PC-3 (cell line): ENCODE data around the gene L3HYPDH. TPM values are rescaled to one million over a fixed set of nuclear protein-coding genes. Genes with fewer than 3 reads are reported as not detected.

Experiments used
- ATAC-seq: fragments of 200-7000 bp; cut with Tn5 transposase; 2 replicates; pipeline ENCODE4 v1.9.1; 2020; ENCODE audit warnings: mild to moderate bottlenecking, moderate library complexity
- BruUV-seq: library from RNA; stranded (reverse); fragments of 400-500 nt; replicated peaks from 2 replicates; lab custom pipeline; 2021; lab: Mats Ljungman, UMichigan
- CTCF ChIA-PET: fragments of 300-600 bp; sonication (Branson Sonifier 250); formaldehyde crosslinking; loops from one replicate; lab custom pipeline; 2022; ENCODE audit warnings: antibody characterized with exemption; lab: Charles Lee
- POLR2A ChIA-PET: fragments of 300-600 bp; sonication (Branson Sonifier 250); formaldehyde crosslinking; loops from one replicate; lab custom pipeline; 2022; ENCODE audit warnings: antibody characterized with exemption; ENCODE audit not compliant: unreplicated experiment; lab: Charles Lee
- DNase-seq: peaks from one replicate; pipeline ENCODE4 v3.0.0-alpha.2; 2015
- H2AFZ ChIP-seq: fragments of 300-600 bp; sonication (generic); 2 replicates; pipeline ENCODE4 v1.6.0; 2016; ENCODE audit warnings: antibody characterized with exemption, low read length
- H3F3A ChIP-seq: fragments of 300-600 bp; sonication (generic); one replicate; pipeline ENCODE4 v1.6.0; 2017; ENCODE audit warnings: antibody characterized with exemption, low read length, control low read depth, mild to moderate bottlenecking; ENCODE audit not compliant: unreplicated experiment
- H3K27ac ChIP-seq: fragments of 300-600 bp; sonication (generic); 2 replicates; pipeline ENCODE4 v1.5.1; 2016; ENCODE audit warnings: mild to moderate bottlenecking, low read length
- H3K27me3 ChIP-seq: fragments of 300-600 bp; sonication (generic); 2 replicates; pipeline ENCODE4 v1.6.1; 2016; ENCODE audit warnings: low read length, mixed read lengths
- H3K36me3 ChIP-seq: fragments of 300-600 bp; sonication (generic); 2 replicates; pipeline ENCODE4 v1.6.1; 2016; ENCODE audit warnings: low read depth, mixed run types, low read length, mixed read lengths
- H3K4me1 ChIP-seq: fragments of 300-600 bp; sonication (generic); 2 replicates; pipeline ENCODE4 v1.5.1; 2016; ENCODE audit warnings: low read length; ENCODE audit not compliant: insufficient read depth
- H3K4me2 ChIP-seq: fragments of 300-600 bp; sonication (generic); 2 replicates; pipeline ENCODE4 v1.6.0; 2016; ENCODE audit warnings: low read length
- H3K4me3 ChIP-seq: fragments of 300-600 bp; sonication (generic); 2 replicates; pipeline ENCODE4 v1.5.1; 2016; ENCODE audit warnings: mild to moderate bottlenecking, low read length, mixed read lengths
- H3K79me2 ChIP-seq: fragments of 300-600 bp; sonication (generic); 2 replicates; pipeline ENCODE4 v1.6.1; 2017; ENCODE audit warnings: low read length, mixed read lengths
- H3K9ac ChIP-seq: fragments of 300-600 bp; sonication (generic); 2 replicates; pipeline ENCODE4 v1.6.0; 2016; ENCODE audit warnings: mild to moderate bottlenecking, low read length
- H3K9me2 ChIP-seq: fragments of 300-600 bp; sonication (generic); replicated peaks from 2 replicates; pipeline ENCODE4 v1.6.1; 2016; ENCODE audit warnings: mixed run types, low read length, mixed read lengths
- H3K9me3 ChIP-seq: fragments of 300-600 bp; sonication (generic); 2 replicates; pipeline ENCODE4 v1.6.1; 2016; ENCODE audit warnings: low read length, mixed read lengths
- H4K20me1 ChIP-seq: fragments of 300-600 bp; sonication (generic); 2 replicates; pipeline ENCODE4 v1.6.1; 2016; ENCODE audit warnings: low read length, mixed read lengths
- EZH2 ChIP-seq: fragments of 300-600 bp; sonication (generic); IDR thresholded peaks from one replicate; pipeline ENCODE4 v1.6.1; 2017; ENCODE audit warnings: antibody characterized with exemption, mild to moderate bottlenecking, low read length; ENCODE audit not compliant: unreplicated experiment
- EZH2phosphoT487 ChIP-seq: fragments of 300-600 bp; sonication (generic); IDR thresholded peaks from 2 replicates; pipeline ENCODE4 v1.6.1; 2018; ENCODE audit warnings: mild to moderate bottlenecking, antibody characterized with exemption, low read length, borderline replicate concordance
- intact Hi-C: fragments of 100-400 bp; cut with micrococcal nuclease; formaldehyde crosslinking; loops from 2 replicates; pipeline ENCODE4 v1.9.0; 2023
- total RNA-seq: library from RNA; depleted of rRNA; stranded (reverse); fragments of >200 nt; gene quantifications from 2 replicates; pipeline ENCODE4 v1.2.3, GENCODE V29; 2014
- TF ChIP-seq, protein P1 (sequence below): fragments of 300-600 bp; sonication (generic); conservative IDR thresholded peaks from 2 replicates; pipeline ENCODE4 v1.5.1; 2017; ENCODE audit warnings: antibody characterized with exemption, low read depth, mild to moderate bottlenecking, low read length

The L3HYPDH gene
- total RNA-seq, 1 experiment from 2014 or later, result 117 TPM

DNA sequence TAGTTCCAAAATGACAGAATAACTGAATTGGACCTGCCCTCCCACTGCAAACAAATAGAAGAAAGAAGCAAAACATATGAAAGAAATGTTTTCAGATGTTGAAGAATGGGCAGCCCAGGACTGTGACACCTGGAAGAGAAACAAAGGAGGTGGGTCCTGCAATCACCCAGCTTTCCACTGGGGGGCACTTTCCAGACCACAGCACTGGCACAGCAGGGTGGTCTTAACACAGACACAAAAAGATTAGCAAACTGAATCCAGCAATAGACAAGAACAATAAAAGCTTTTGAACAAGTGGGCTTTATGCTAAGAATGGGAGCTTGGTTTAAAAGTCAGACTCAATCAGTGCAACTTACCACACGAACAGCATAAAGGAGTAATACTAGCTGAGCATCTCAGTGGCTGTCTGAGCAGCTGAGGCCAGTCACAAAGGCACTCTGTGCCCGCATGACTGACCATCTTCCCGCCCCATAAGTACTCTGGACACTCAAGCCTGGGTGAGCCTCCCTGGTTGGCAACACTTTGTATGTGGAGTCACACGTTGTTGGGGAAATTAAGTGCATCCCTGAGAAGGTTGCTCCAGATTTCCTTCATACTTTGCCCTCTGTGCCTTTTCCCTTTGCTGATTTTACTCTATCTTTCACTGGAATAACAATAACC lies 27.8 kb upstream of the L3HYPDH start:
- no peak overlapping the region for H2AFZ ChIP-seq
- no peak overlapping the region for H3K4me3 ChIP-seq
- TF ChIP-seq EZH2phosphoT487, result no peak
- TF ChIP-seq, protein P1, sequence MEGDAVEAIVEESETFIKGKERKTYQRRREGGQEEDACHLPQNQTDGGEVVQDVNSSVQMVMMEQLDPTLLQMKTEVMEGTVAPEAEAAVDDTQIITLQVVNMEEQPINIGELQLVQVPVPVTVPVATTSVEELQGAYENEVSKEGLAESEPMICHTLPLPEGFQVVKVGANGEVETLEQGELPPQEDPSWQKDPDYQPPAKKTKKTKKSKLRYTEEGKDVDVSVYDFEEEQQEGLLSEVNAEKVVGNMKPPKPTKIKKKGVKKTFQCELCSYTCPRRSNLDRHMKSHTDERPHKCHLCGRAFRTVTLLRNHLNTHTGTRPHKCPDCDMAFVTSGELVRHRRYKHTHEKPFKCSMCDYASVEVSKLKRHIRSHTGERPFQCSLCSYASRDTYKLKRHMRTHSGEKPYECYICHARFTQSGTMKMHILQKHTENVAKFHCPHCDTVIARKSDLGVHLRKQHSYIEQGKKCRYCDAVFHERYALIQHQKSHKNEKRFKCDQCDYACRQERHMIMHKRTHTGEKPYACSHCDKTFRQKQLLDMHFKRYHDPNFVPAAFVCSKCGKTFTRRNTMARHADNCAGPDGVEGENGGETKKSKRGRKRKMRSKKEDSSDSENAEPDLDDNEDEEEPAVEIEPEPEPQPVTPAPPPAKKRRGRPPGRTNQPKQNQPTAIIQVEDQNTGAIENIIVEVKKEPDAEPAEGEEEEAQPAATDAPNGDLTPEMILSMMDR, result peak; percentile 97
- TF ChIP-seq EZH2, result no peak
- intact Hi-C loops, result no loop called here
- peak; percentile 50 for DNase-seq
- no peaks in the 10 kb centered on the region for H3K36me3 ChIP-seq
- H3K79me2 ChIP-seq, result no peaks in the 10 kb centered on the region
- POLR2A ChIA-PET, result no interaction called here
- peaks cover 7% of the 10 kb centered on the region for H3K4me1 ChIP-seq
- H3K27ac ChIP-seq, result no peak overlapping the region
- no peaks in the 10 kb centered on the region for H3F3A ChIP-seq
- H3K9ac ChIP-seq, result no peak overlapping the region
- BruUV-seq, result no TSS peak
- no peaks in the 10 kb centered on the region for H3K9me3 ChIP-seq
- no peak overlapping the region for H3K4me2 ChIP-seq
- H4K20me1 ChIP-seq, result no peaks in the 10 kb centered on the region
- CTCF ChIA-PET, result interaction anchor here (0.6 kb wide), 4 partner anchors 12 to 672 kb away, joined by 3 read pairs; no protein-coding TSS in a partner anchor
- ATAC-seq, result peak; percentile 40
- no peaks in the 10 kb centered on the region for H3K9me2 ChIP-seq
- H3K27me3 ChIP-seq, result peaks cover 5% of the 10 kb centered on the region; the same call in 1 of the 2 replicates

DNA sequence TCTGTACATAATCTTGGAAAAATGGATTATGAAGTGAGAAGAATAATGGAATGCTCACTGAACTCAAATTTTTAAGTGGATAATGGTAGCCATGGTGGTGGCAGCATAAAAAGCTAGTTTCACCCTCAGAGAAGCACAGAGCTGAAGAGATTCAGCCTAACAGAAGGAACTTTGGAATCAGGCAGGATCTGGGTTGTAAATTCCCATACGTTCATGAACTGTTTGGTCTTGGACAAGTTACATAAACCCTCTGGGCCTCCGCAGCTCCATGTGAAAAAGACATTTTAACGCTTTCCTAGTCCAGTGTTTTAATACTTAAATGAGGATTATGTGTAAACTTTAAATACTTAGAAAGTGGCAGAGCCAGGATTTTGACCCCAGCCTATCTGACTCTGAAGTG lies 26.8 kb upstream of the L3HYPDH start:
- no peak for DNase-seq
- Histone ChIP-seq H4K20me1 (no peaks in the 10 kb centered on the region), H3K9ac (no peak overlapping the region), H3K4me1 (peaks cover 7% of the 10 kb centered on the region), H3K27ac (no peak overlapping the region), H3K36me3 (no peaks in the 10 kb centered on the region), H3K9me2 (no peaks in the 10 kb centered on the region), H3K4me2 (no peak overlapping the region), H3K4me3 (no peak overlapping the region), H3K27me3 (peaks cover 5% of the 10 kb centered on the region; the same call in 1 of the 2 replicates), H2AFZ (no peak overlapping the region), H3F3A (no peaks in the 10 kb centered on the region), H3K79me2 (no peaks in the 10 kb centered on the region), H3K9me3 (no peaks in the 10 kb centered on the region)
- BruUV-seq, result no TSS peak
- intact Hi-C loops, result no loop called here
- ChIA-PET POLR2A (interaction anchor here (0.7 kb wide), 1 partner anchor 671 kb away, joined by 3 read pairs; no protein-coding TSS in a partner anchor), CTCF (no interaction called here)
- ATAC-seq, result no peak
- TF ChIP-seq, protein P1, result no peak

DNA sequence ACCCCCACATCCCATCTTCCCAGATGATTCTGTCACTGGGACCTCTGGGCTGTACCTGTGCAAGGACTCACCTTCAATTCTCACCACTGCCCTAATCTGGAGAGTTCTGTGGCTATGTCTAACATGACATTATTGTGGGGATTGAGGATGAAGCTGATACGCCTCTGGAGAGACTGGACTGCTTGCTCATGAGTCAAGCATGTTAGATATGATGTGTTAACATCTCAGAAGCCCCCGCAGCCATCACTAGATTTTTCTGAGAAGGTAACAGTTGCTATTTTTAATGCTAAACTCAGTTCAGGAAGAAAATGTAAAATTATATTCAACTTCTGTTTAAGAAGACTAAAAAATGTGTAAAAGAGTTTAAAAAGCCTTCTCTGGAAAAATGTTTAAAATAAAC lies 25.8 kb upstream of the L3HYPDH start:
- Histone ChIP-seq H3K36me3 (no peaks in the 10 kb centered on the region), H3K4me2 (no peak overlapping the region), H4K20me1 (no peaks in the 10 kb centered on the region), H3F3A (no peaks in the 10 kb centered on the region), H3K9me3 (no peaks in the 10 kb centered on the region), H3K27ac (no peak overlapping the region), H3K4me3 (no peak overlapping the region), H3K4me1 (peaks cover 7% of the 10 kb centered on the region), H3K27me3 (peaks cover 5% of the 10 kb centered on the region; the same call in 1 of the 2 replicates), H2AFZ (no peak overlapping the region), H3K79me2 (no peaks in the 10 kb centered on the region), H3K9ac (no peak overlapping the region), H3K9me2 (no peaks in the 10 kb centered on the region)
- no TSS peak for BruUV-seq
- ChIA-PET CTCF (interaction anchor here (0.5 kb wide), 1 partner anchor 195 kb away, joined by 6 read pairs; no protein-coding TSS in a partner anchor), POLR2A (no interaction called here)
- intact Hi-C loops, result no loop called here
- DNase-seq (no peak), ATAC-seq (no peak)
- TF ChIP-seq EZH2 (no peak), EZH2phosphoT487 (no peak)
- TF ChIP-seq, protein P1, result no peak
